T follicular helper cell (primary cell): ENCODE results near the gene PPP3CB.

Source experiments
- DNase-seq: peaks from one replicate; pipeline ENCODE4 v3.0.0-alpha.2; 2020; ENCODE audit warnings: low read depth
- total RNA-seq, 2 experiments: gene quantifications; one replicate each; lab custom pipeline; 2026; lab: John Stamatoyannopoulos, UW

PPP3CB gene
- total RNA-seq, result 45.3 to 55.0 reads per million in 2 experiments

- DNase-seq, result peak; percentile 90
Measured at GRCh38 chr10:73495884-73496674, at the start of gene PPP3CB. Gene PPP3CB, minus strand, starts transcription at chr10:73496024. Its CDS starts 135 bp downstream, at chr10:73495889.

GRCh38 chr10:73545357-73545756 lies 49.5 kb upstream of the PPP3CB start:
- DNase-seq, result no peak

- no peak for DNase-seq
Measured at GRCh38 chr10:73537709-73538108, 41.9 kb upstream of the PPP3CB start.

GRCh38 chr10:73537288-73537687 lies 41.5 kb upstream of the PPP3CB start:
- no peak for DNase-seq

GRCh38 chr10:73534857-73535256 lies 39.0 kb upstream of the PPP3CB start:
- DNase-seq, result no peak

- DNase-seq, result peak; percentile 17
Measured at GRCh38 chr10:73529089-73529832, 33.4 kb upstream of the PPP3CB start.

- DNase-seq, result no peak
Measured at GRCh38 chr10:73522263-73522662, 26.4 kb upstream of the PPP3CB start.

- DNase-seq, result no peak
Measured at GRCh38 chr10:73519336-73519735, 23.5 kb upstream of the PPP3CB start.

- no peak for DNase-seq
Measured at GRCh38 chr10:73517166-73517888, 21.5 kb upstream of the PPP3CB start.

- DNase-seq, result no peak
Measured at GRCh38 chr10:73512207-73512743, 16.5 kb upstream of the PPP3CB start.

- DNase-seq, result no peak
Measured at GRCh38 chr10:73509695-73510094, 13.9 kb upstream of the PPP3CB start.

GRCh38 chr10:73506491-73506890 lies 10.7 kb upstream of the PPP3CB start:
- DNase-seq, result no peak

- DNase-seq, result no peak
Measured at GRCh38 chr10:73506074-73506473, 10.2 kb upstream of the PPP3CB start.

- no peak for DNase-seq
Measured at GRCh38 chr10:73503037-73503436, 7.2 kb upstream of the PPP3CB start.

GRCh38 chr10:73501651-73502050 lies 5.8 kb upstream of the PPP3CB start:
- DNase-seq, result no peak

GRCh38 chr10:73497623-73498022 lies 1.8 kb upstream of the PPP3CB start:
- DNase-seq, result no peak

GRCh38 chr10:73495226-73495883 lies 469 bp downstream of the PPP3CB start:
- peak; percentile 77 for DNase-seq

GRCh38 chr10:73494877-73495225 lies 973 bp downstream of the PPP3CB start:
- DNase-seq, result no peak

GRCh38 chr10:73494213-73494612 lies 1.6 kb downstream of the PPP3CB start:
- DNase-seq, result no peak

GRCh38 chr10:73493781-73494180 lies 2.0 kb downstream of the PPP3CB start:
- no peak for DNase-seq

GRCh38 chr10:73486601-73487000 lies 9.2 kb downstream of the PPP3CB start:
- no peak for DNase-seq

GRCh38 chr10:73485320-73485719 lies 10.5 kb downstream of the PPP3CB start:
- no peak for DNase-seq
